Stimulated activated CD4-positive, alpha-beta T cell treated with anti-CD3 and anti-CD28 coated beads, Interleukin-1b, Interleukin-23, amount 100 ng/mL, for 24 hours (primary cell): ENCODE data around the gene UBAC1.
"Not testable (repeated sequence)": the region's sequence is repeated elsewhere in the genome, so short reads cannot be mapped to it uniquely, and the experiment has no call there.

ENCODE experiments used
- DNase-seq, 4 experiments: peaks; one replicate each; pipeline ENCODE4 v3.0.0-alpha.2; 2020; ENCODE audit warnings: low read depth in 4 of 4, low spot score in 1 of 4

UBAC1 gene

DNA sequence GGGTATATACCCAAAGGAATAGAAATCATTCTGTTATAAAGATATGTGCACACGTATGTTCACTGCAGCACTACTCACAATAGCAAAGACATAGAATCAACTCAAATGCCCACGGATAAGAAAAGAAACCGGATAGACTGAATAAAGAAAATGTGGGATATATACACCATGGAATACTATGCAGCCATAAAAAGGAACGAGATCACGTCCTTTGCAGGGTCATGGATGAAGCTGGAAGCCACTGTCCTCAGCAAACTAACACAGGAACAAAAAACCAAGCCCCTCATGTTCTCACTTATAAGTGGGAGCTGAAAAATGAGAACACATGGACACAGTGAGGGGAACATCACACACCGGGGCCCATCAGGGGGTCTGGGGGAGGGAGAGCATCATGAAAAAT is 17.6 kb downstream of the UBAC1 start:
- DNase-seq = not testable (repeated sequence)

- no peak for DNase-seq
Measured at GRCh38 chr9:135941288-135941995, 19.7 kb downstream of the UBAC1 start.

GRCh38 chr9:135939351-135940265 is 21.6 kb downstream of the UBAC1 start:
- DNase-seq = peak in 1 of 4 experiments; percentile 38

- no peak for DNase-seq
Measured at GRCh38 chr9:135937521-135938489, 23.4 kb downstream of the UBAC1 start.

- DNase-seq = no peak
Measured at GRCh38 chr9:135933114-135933513, 28.1 kb downstream of the UBAC1 start.

- no peak for DNase-seq
Measured at GRCh38 chr9:135932656-135933055, 28.5 kb downstream of the UBAC1 start.

DNA sequence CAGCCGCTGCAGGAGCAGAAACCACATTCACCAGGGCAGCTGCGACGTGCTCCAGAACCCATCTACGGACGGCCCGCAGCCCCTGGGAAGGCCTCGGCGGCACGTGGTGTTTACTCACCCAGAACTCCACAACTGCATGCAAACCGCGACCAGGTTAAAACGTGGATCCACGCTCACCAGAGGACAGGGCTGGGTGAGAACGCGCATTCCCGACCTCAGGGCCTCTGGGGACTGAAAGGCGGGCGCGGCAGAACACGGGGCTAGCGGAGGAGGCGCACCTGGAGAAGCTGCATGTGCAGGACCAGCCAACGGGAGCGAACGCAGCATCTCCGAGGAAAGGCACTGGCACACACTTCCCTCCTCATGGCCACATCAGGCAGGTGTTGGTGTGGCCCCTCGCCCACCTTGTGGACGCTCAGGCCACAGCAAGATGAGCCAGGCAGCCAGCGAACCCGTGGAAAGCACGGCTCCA is 29.8 kb downstream of the UBAC1 start:
- no peak for DNase-seq

DNA sequence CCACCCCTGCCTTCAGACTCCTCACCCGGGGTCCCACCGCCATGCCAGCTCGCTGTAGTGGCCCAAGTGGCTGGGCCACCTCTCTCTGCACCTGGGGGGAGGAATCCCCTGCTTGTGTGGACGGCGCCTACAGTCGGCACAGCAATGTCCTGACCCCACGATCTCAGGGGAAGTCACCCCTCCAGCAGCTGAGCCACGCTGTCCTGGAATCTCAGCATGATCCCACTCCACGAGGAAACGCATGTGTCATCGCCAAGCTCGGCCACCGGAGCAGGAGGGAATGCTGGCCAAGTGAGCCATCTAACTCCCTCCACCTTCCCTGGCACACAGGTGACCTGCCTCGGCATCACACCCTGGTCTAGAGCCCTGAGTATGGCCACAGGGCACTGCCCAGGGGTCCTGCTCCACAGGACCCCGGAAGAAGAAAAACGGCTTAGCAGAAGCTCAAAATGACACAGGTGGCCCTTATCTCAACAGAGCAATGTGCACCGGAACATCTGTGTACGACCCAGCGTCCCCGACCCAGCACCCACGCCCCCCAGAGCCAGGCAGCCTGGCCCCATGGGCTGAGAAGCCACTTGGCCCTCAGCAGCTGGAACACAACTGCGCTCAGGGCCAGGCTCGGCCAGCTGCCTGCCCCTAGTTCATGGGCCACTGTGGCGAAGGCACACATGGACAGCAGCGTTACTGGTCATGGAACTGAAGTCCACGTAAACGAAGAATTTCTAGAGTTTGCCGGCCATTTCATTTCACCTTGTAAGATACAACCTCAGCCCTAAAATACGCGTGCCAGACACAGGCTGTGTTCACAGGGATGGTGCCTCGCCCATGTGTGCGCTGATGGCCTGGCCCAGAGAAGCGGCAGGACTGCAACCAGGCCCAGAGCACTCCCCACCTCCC is 30.5 kb downstream of the UBAC1 start:
- DNase-seq = no peak

DNA sequence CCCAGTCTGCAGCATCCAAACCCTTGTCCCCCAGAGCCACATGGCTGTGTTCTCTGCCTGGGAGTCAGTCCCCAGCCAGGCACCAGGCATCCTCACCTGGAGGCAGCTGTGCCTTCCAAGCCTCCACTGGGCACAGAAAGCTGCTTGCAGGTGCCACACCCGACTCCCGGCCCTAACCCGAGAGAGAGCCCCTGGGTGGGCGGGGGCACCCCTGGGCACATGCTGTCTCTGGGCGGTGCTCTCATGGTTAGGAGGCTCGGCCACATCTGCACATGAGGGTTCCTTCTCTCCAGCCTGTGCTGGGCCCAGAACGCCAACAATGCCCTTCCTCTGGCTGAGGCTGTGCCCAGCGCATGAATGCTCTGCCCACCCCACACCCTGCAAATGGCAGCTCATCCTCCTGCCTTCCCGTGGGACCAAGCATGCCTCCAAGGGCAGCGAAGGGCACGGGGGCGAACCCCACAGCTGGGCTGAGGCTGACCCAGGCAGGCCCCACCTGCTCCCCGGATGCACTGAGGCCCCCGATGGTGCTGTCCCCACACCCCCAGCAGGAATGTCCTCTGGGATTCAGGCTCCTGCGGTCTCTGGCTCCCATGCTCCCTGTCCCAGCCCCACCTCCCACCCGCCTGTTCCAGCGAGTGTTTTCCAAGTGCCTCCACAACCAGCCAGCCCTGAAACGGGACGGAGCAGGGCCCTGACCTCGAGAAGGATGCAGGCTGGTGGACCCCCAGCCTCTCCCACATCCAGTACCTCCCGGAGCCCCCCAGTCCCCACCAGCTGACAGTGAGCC is 31.3 kb downstream of the UBAC1 start:
- no peak for DNase-seq

- DNase-seq = no peak
Measured at GRCh38 chr9:135928731-135929655, 32.2 kb downstream of the UBAC1 start.

DNA sequence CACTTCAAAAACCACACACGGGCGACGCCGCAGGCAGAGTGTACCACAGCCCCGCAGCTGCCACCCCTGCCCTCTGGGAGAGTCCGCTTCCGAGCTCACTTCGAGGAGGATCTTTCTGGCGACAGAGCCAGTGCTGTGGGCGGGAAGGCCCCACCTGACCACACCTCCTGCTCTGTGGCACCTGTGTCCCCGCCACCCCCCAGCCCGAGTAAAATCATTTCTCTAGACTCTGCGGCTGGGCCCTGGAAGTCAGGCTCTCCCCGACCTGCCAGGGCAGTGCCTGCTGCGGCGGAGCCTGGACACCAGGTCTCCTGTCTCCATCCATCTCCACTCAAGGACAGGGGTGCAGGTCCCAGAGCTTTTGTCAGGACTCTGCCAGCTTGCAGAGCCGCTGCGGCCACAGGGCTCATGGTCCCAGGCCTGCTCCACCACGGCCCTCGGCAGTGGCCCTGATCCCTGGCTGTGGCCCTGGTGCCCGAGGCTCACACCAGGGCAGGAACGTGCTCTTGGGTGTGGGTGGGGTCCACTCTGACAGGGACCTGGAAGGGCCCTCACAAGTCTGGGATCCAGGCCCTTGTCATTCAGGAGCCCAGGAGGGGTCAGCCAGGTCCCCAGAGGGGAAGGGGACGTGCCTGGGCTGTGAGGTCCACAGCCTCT is 33.0 kb downstream of the UBAC1 start:
- DNase-seq = no peak

GRCh38 chr9:135927195-135928013 is 33.8 kb downstream of the UBAC1 start:
- DNase-seq = no peak

- peak in 3 of 4 experiments; percentile 41 to 83 (median 64) for DNase-seq
Measured at GRCh38 chr9:135926402-135927194, 34.6 kb downstream of the UBAC1 start.

- DNase-seq = peak; percentile 49 to 75 (median 60)
Measured at GRCh38 chr9:135925496-135926133, 35.6 kb downstream of the UBAC1 start.

GRCh38 chr9:135924628-135925338 is 36.4 kb downstream of the UBAC1 start:
- no peak for DNase-seq
